HG03558 (cell line): Measurements from ENCODE around the gene CHST11.
"Not testable (repeated sequence)": the region's sequence is repeated elsewhere in the genome, so short reads cannot be mapped to it uniquely, and the experiment has no call there.

Experiments used
- ATAC-seq: cut with Tn5 transposase; IDR thresholded peaks from one replicate; pipeline ENCODE4 v1.9.1; 2021; ENCODE audit warnings: moderate number of reproducible peaks; ENCODE audit not compliant: unreplicated experiment; ENCODE audit errors: extremely low read depth

CHST11 gene

DNA sequence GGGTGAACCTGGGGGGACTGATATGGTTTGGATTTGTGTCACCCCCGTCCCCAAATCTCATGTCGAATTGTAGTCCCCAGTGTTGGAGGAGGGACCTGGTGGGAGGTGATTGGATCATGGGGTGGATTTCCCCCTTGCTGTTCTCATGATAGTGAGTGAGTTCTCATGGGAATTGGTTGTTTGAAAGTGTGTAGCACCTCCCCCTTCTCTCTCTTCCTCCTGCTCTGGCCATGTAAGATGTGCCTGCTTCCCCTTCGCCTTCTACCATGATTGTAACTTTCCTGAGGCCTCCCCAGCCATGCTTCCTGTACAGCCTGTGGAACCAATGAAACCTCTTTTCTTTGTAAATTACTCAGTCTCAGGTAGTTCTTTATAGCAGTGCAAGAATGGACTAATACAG is 156.6 kb downstream of the CHST11 start:
- ATAC-seq = not testable (repeated sequence)

DNA sequence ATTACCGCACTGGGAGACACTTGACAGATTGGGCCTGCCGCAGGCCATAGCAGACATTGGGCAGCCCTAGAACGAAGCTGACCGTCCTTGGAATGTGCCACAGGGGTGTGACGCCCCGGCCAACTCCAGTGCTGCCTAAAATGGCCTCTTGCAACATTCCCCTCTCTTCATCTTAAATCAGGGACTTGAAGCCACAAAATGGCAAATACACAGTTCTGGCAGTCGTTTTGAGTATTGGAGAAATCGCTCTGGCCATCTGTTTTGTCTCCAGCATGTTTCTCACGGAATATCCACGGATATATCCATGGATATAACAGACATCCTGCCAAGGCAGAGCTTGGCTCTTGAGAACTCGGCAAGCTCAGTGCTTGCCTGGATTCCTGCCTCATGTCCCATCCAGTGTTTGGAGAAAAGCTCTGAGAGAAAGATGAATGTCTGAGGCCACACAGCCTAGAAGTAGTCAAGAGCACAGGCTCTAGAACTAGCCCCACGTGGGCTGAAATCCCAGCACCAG is 158.4 kb downstream of the CHST11 start:
- no peak for ATAC-seq

DNA sequence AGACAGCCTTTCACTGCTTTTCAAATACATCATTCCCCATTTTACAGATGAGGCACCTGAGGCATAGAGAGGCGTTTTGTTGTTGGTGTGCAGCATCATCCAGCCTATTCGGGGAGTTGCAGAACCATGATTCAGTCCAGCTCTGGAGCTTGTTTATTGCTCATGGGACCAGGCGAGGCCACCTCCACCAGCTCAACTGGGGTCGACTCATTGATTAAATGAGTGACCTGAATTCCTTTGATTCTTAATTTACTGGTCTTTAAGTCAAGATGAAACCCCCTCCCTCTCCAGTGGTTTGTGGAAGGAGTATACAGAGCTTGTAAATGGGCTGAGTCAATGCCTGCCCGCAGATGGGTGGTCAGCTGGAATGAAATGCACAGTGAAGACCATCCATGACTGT is 161.9 kb downstream of the CHST11 start:
- no peak for ATAC-seq

DNA sequence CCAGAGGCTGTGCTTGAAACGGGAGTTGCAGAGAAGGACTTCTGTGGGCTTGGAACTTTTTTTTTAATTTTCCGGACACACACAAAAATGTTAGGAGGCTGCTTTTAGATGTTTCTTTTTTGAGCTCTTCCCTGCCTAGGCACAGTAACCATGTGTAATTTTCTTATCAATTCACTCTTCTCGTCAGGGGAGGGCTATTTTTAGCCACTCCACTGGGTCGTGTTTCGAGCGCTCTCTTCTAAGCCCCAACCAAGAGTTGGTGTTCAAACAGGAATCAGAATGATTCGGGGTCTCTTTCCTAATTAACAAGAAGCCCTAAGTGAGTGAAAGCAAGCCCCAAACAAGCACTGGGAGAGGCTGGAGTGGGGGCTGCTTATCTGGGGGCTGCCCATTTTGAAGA is 162.6 kb downstream of the CHST11 start:
- ATAC-seq = no peak

DNA sequence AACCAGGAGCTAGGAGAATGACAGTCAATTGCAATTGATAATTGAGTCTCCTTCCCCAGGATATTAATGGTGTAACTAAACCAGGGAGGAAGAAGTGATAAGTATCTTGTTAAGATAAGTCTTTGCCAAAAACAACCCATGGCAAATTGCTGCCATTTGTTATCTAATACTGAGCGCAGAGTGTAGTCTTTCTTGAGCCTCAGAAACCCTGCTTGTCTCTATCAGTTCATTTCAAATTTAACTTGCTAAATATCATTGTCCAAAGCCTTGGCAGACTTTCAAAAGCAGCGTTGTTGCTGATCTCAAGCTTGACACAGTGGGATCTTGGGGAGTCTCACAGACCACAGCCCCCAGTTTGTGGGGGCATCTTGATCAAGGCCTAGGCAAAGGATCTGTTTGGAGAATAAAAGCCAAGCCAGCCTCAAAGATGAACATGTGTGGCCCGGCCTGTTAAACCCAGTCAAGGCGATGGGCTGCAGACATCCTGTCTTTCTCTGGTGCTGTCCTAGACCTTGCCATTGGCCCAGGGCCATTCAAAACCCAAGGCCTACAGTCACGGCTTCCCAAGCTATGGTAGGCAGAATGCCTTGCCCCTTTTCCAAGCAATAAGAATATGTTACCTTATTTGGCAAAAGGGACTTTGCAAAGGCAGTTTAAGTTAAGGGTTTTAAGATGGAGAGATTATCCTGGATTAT is 164.2 kb downstream of the CHST11 start:
- no peak for ATAC-seq

DNA sequence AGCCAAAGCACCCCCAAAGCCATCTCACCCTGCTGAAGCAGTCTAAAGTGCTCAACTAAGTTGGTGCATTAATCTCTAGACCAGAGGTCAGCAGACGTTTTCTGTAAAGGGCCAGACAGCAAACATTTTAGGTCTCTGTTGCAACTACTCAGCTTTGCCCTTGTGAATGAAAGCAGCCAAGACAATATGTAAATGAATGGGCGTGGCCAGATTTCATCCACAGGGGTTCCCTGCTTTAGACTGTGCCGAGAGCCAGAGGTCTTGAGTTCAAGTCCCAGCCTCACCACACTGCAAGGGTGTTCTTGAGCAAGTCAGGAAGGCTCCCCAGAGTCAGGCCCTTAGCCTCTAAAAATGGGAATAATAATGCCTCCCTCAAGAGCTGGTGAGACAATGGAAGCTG is 166.2 kb downstream of the CHST11 start:
- no peak for ATAC-seq

DNA sequence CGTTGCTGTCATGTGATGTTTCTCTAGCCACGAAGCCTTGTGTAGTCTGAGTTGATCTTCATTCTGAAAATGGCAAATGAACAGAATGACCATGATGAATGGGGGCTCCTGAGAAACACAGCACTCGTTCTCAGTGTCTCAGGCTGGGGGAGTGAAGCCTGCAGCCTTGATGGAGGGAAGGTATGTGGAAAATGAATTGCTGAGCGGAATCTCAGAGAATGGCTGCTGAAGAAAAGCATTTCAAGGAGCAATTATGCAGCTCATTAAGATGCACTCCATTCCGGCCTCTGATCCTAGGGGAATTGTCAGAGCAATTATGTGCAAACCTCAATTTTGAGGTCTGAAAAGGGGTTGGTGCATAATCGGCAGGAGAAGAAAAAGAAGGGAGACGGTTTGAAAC is 167.1 kb downstream of the CHST11 start:
- ATAC-seq = no peak

DNA sequence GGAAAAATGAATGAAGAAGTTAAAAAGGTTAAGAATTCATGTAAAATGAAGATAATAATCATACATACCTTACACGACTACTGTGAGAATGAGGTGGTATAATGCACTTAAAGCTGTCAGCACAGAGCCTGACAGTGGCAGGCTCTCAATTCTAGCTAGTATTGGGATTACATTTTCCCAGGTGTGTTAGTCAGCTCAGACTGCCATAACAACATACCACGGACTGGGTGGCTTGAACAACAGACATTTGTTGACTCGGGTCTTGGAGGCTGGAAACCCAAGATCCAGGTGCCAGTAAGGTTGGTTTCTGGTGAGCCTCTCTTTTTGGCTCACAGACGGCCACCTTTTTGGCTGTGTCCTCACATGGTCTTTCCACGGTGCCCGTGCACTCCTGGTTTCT is 167.8 kb downstream of the CHST11 start:
- no peak for ATAC-seq

DNA sequence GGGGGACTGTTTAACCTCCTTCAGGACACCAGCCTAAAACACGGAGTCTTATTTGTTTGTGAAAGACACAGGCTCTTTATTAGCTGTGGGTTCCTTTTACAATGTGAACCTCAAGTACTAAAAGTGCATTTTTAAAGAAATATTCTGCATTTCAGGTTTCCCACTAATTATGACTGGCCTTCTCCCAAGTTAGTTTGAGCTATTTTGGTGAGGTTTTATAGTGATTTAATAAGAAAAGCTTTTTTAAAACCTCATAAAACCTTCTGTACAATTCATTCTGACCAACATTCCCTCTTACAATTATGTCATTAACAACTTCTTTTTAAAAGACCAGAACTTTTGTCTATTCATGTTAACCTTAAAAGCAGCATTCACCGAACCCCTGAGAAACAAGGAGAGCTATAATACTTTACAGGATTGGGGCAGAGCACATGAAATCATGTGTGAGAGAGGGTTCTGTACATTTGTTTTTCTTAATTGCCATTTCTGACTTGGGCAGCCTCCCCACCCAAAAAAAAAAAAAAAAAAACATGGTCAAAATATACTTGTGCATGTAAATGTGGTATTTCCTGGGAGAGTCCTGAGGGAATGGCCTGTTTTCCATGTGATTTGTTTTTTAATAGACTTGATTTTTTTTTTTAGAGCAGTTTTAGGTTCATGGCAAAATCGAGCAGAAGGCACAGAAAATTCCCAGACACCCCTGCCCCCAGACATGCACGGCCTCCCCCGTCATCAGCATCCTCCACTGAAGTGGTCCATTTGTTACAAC is 169.5 kb downstream of the CHST11 start:
- ATAC-seq = no peak

DNA sequence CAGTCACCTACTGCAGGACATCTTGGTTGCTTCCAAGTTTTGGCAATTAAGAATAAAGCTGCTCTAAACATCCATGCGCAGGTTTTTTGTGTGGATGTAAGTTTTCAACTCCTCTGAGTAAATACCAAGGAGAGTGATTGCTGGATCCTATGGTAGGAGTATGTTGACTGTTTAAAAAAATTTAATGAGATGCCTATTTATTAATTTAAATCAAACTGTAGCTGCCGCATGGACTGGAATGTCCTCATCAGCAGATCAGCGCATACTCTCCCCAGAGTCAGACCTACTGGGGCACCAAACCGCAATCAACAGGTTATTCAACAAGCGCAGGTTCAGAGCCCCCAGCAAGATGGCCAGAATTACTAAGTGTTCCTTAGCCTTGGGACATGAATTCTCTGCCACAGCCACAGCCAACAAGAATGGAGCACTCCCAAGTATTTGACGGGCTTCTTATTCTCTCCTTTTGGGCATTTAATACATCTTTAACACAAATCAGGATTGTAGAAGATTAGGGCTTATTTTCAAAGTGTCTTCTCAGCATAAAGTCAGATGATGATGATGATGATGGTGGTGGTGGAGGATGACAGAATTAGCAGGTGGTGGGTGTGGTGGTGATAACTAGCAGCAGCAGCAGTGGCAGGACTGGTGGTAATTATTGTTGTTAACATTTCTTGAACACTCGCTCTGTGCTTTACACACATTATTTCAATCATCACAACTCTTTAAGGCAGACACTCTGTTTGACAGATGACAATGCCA is 170.7 kb downstream of the CHST11 start:
- no peak for ATAC-seq

DNA sequence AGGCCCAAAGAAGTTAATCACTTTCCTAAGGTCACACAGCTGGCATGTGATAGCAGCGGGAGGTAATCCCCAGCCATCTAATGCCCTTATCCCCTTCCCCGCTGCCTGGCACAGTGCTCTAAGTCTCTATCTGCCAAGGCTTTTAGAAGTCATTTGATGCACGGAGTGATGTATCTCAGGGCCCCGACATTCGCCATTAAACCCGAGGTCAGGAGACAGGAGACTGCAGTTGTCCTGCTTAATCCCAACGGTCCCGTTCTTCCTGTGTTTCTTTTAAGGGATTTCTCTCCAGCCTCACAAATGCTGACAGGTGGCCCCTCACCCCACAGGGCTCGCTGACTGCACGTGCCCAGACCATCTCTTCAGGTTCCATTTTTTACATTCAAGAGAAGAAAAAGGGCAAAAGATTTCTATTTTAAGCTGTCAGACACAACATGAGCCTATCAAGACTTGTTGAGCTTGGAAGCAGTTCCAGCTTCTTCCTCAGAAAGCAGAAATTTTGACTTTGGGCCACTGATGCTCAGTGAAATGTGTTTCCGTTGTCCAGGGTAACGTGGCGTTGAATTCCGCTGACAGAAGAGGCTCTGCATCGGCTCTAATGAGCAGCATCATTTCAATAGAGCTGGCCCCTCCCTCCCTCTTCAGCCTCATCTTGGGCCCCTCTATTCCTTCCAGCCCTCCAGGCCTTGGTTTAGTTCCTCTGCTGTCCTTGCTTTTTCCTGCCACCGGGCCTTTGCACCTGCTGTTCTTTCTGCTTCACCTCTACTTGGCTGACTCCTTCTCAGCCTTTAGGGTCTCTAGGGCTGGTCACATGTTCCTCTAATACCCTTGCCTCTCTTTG is 171.5 kb downstream of the CHST11 start:
- ATAC-seq = no peak

DNA sequence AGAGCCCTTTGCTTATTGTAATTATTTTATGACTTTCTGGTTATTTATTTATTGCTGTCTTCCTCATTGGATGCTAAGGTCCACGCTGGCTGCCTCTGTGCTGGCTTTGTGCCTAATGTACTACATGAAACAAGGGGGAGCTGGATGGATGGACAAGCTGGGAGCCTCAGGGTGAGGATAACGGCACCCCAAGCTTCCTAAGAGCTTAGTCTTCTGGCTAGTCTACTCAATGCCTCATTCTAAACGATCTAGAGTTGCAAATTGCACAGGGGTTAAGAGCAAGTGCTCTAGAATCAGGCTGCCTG is 172.0 kb downstream of the CHST11 start:
- ATAC-seq = no peak

DNA sequence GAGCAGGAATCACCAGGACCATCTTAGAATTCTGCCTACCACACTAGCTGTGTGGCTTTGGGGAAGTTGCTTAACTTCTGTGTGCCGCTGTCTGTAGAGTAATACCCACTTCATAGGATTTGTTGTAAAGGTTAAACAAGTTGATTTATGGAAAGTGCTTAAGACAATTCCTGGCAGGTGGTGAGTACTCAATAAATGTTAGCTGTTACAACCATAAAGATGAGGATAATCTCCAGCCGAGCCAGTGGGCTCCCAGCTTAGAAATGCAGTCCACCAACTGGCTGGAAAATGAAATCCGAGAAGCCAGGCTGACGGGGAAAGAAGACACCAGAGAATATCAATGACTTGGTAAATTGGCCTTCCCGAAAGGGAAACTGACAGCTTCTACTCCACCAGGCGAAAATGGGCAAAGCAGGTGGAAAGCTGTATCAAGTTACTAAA is 173.5 kb downstream of the CHST11 start:
- ATAC-seq = no peak

DNA sequence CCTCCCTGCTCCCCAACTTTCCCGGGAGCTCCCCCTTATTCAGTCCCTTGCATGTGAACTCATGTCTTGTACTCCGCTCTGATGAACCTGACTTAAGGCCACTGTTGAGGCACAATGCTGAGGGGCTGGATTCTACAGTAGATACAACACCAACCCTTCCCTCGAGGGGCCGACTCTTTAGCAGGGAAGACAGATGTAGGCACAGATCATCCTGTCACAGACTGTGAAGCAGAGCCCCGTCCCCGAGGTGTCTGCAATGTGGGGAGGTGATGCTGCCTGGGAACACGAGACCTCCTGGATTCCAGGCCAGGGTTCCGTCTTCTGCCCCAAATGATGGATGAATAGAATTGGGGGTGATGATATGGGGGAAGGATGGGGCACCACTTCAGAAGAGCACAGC is 175.1 kb downstream of the CHST11 start:
- no peak for ATAC-seq

DNA sequence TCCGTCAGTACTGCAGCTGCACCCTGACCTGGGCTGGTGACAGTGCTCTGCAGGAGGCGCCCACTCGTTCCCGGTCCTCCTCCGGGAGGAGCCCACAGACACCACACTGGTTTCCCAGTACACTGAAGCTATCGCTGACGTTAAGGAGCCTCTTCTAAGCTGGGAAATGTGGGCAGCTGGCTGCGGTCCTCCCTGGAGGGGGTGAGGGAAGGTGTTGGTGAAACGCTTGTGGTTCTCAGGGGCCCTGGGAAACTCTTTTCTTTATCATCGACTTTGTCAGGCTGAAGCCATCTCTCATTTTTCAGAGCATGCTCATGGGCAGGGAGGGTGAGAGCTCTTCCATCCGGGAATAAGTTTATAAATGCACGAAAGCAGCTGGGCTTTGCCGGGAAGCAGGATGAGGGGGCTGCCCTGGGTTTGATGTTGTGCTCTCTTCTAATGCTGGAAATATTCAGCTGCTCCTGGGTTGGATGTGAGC is 176.0 kb downstream of the CHST11 start:
- no peak for ATAC-seq

DNA sequence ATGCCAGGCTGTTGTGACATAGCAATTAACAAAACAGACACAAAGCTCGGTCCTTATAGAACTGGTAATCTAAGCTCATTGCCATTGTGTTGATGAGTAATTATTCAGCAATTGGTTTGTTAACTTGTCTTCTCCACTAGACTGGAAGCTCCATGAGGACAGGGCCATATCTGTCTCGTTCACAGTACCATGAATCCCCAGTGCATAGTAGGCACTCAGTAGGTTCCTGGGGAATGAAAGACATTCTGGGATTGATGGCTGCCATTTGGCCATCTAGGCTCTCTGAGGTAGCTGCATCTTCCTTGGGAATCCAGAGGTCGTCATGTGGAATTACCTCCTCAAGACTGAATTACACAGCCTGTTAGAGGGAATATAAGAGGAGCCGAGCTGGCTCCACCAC is 177.3 kb downstream of the CHST11 start:
- no peak for ATAC-seq

DNA sequence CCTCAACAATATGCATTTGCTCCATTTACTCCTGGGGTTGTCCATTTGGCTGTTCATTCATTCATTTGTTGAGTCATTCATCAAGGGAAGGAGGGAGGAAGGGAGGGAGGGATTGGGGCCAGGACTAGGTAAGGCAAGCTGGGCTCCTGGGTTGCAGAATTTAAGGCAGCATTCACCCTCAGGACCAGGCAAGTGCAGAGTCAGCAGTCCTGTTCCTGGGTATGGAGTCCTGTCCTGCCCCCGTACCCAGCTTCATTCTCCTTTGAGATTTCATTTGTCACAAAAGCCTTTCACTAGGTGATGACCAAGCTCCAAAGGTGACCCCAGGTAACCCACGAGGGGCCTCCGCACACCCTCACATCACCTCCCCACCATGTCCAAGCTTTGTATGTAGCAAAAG is 178.1 kb downstream of the CHST11 start:
- ATAC-seq = no peak

DNA sequence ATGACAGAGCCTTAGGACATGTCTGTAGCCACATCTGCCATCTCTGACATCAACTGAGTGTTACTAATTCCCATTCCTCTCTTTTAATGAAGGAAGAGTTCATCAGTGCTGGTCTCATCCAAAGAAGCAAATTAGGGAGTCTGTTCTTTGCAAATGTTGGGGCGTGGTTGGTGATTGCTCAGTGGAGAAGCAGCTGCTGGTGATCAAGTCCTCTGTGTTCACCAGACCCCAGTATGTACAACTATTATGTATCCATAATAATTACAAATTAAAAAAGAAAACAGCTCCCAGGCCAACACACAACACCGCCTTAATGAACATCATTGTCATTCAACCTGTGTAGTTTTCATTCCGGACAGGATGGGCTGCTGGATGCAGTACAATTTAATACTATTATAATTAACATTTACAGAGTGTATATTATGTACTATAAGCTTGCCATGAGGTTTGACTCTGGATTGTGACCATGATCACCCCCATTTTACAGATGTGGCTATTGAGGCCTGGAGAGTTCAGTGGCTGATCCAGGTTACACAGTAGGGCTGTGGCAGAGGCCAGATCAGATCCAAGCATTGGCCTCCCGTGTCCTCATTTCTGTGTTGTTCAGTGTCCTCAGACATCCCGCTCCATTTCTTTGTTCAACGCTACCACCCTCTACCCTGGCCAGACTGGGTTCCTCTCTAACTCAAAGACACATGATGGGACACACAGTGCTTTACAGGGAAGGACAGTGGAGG is 179.0 kb downstream of the CHST11 start:
- no peak for ATAC-seq

DNA sequence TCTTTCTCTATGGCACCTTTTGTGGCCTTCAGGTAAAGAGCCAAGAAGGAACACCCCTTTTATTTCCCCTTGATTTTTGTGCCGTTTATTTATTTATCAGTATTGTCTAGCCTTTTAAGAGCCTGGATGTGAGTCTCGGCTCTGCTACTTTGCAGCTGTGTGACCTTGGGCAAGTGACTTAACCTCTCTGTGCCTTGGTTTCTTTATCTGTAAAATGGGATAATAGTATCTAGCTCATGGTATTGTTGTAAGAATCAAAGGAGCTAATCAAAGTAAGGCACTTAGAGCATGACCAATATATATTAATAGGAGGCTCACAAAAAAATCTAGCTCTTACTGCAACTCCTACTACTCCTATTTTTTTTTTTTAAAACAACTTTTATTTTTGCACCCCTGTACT is 179.7 kb downstream of the CHST11 start:
- no peak for ATAC-seq

DNA sequence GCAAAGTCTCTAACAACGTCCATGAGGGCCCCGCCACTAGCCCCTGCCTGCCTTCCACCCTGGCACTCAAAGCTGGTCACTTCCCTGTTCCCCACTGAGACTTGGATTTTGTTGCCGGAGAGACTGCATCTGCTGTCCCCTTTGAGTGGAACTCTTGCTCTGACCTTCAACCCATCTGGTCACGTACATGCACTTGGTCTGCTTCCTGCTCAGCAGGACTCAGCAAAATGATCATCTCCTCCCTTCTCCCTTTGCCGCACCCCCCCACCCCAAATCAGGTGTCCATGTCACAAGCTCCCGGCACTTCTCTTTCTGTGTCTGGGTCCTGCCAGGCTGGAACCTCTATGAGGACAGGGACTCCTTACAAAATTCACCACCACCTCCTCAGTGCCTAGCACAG is 180.9 kb downstream of the CHST11 start:
- ATAC-seq = no peak
